Measurements from ENCODE around the gene MUC6. TPM values are rescaled to one million over a fixed set of nuclear protein-coding genes. Genes with fewer than 3 reads are reported as not detected.
"Not testable (repeated sequence)": the region's sequence is repeated elsewhere in the genome, so short reads cannot be mapped to it uniquely, and the experiment has no call there.

The MUC6 gene
- polyA plus RNA-seq, 5 donors, result 0.24 to 0.57 (median 0.54) TPM

DNA sequence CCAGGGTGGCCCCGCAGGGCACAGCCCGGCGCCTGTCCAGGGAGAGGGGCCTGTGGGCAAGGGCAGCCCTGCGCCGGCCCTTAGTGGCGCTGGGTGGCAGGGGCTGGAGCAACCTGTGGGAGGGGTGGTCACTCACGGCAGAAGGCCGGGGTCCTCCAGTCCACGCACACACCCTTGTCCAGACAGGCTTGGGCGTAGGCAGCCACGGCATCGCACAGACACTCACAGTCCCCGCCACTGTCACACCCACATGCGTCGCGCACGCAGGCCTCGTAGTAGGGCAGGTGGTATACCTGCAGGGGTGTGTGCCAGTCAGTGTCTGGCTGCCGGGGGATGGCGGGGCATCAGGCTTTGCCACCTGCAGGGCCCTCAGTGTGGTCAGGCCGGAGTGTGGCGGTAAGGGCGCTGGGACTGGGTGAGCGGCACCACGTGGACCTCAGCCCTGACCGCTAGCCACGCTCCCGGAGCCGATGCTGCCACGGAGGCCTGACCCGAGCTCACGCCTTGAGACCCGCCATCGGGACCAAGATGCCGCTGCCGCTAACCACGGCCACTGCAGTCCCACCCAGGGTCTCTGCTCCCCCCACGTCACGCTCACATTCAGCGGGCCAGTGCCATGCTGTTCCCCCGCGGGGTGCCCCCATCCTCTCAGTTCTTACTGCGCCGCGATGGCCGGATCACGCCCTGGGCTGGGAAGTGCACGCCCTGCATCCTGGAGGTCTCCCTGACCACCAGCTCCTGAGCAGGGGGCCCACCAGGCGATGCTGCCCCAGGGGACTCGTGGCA lies 12.5 kb downstream of the MUC6 start:
- DNase-seq, result no peak

DNA sequence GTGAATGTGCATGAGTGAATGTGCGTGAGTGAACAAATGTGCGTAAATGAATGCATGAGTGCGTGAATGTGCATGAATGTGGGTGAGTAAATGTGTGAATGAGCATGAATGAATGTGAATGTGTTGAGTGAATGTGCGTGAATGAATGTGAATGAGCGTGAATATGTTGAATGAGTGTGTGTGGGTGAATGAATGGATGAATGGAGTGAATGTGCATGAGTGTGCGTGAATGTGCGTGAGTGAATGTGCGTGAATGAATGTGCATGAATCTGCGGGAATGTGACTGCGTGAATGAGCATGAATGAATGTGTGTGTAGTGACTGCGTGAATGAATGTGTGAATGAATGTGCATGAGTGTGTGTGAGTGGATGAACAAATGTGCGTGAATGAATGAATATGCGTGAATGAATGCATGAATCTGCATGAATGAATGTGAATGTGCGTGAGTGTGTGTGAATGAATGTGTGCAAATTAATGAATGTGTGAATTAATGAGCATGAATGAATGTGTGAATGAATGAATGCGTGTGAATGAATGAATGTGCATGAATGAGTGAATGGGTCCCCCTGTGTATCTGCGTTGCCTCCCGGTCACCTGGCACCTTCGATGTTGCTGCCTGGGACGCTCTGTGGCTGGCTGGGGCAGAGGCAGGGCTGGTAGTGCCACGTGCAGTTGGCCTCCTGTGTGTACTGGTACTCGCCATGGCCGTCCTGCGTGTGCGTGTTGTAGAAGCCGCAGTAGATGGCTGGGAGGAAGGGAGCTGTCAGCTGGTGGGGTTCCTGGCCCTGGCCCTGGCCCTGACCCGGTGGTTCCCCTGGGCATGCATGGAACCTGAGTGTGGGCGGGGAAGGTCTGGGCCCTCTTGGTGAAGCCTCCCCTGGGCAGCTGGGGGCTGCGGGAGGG lies 13.4 kb downstream of the MUC6 start:
- DNase-seq, result no peak

DNA sequence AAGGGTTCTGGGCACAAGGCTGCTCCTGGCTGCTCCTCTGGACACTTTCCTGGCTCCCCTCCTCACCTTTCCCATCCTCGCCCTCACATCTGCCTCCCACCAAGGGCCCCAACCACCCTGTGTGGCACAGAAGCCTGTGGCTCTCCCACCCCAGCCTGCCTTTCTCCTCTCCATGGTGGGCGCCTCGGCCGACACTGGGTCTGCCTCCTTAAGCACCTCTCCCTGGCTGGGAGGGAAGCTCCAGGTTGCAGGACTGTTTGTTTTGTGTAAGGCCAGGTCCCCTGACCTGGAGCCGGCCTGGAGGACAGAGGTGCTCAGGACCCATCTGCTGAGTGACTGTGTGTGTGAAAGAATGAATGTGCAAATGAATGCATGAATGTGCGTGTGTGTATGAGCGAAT lies 14.1 kb downstream of the MUC6 start:
- no peak for DNase-seq

DNA sequence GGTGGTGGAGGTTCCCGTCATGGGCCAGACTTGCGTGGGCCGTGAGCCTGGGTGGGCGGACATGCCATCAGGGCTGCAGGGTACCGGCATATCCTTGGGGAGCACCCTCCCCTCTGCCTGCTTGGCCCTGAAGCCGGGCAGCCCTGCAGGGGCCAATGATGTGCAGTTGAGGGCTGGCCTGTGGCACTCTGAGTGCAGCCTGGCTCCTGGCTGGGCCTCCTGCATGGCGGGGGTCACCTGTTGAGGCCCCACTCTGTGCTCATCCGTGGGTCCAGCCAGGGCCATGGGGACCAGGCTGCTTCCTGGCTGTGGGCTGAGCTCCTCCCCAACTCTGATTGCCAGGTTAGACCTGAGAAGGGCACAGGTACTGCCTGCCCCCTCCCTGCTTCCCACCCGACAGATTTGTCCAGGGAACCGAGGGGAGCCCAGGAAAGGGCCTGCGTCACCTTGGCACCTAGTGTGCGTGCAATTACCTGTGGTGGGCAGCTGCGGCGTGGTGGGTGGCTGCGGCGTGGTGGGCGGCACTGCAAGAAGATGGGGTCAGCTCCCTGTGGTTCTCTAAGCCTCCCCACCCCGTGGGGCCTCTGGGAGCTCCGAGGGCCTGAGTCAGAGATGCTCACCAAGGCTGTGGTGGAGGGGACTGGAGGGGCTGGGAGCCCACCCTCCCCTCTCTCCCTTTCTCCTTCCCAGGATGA lies 16.2 kb downstream of the MUC6 start:
- DNase-seq, result no peak

DNA sequence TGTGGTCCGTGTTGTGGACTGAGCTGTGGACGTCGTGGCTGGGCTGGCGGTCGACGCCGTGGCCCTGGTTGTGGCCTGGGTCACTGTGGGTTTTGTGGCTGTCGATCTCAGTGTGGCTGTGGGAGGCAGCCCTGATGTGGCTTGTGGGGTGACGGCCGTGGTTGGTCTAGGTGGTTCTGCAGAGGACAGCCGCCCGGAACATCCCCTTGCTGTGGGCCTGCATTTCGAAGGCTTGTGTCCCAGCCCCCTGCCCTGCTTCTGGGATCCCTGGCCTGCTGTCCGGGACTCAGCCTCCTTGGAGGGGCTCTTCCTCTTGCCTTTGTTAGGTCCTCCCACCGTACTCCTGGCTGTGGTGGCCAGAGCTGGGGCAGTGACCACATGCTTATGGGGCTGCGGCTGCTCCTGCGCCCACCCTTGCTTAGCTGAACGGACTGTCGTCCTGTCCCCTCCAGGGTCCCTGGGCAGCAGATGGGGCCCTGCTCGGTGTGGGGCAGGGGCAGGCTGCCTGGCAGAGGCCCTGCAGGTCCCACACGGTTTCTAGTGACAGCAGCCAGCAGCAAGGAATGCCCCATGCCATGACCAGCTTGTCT lies 17.1 kb downstream of the MUC6 start:
- no peak for DNase-seq

DNA sequence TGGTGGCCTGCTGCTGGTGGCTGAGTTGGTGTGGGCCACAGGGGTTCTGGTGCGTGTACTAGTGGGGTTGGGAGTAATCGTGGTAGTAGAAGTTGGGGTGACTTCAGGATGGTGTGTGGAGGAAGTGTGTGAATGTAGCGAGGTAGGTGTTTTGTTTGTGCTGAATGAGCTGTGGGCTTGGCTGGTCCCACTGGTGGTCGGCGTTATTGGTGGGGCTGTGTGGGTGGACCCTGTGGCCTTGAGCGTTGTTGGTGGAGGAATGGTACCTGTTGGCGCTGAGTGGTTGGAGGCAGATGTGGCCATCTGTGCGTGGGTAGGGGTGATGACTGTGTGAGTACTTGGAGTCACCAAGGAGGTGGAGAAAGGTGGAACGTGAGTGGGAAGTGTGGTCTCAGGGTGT lies 18.4 kb downstream of the MUC6 start:
- no peak for DNase-seq

DNA sequence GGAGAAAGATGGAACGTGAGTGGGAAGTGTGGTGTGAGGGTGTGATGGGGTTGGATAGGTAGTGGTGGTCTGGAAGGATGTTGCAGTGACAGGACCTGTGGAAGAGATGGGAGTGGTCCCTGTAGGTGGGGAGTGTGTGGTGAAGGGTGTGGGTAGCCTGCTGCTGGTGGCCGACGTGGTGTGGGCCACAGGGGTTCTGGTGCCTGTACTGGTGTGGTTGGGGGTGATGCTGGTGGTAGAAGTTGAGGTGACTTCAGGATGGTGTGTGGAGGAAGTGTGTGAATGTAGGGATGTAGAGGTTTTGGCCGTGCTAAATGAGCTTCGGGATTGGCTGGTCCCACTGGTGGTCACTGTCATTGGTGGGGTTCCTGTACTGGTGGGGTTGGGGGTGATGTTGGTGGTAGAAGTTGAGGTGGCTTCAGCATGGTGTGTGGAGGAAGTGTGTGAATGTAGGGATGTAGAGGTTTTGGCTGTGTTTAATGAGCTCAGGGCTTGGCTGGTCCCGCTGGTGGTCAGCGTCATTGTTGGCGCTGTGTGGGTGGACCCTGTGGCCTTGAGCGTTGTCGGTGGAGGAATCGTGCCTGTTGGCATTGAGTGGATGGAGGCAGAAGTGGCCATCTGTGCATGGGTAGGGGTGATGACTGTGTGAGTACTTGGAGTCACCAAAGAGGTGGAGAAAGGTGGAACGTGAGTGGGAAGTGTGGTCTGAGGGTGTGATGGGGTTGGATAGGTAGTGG lies 19.1 kb downstream of the MUC6 start:
- DNase-seq, result no peak

DNA sequence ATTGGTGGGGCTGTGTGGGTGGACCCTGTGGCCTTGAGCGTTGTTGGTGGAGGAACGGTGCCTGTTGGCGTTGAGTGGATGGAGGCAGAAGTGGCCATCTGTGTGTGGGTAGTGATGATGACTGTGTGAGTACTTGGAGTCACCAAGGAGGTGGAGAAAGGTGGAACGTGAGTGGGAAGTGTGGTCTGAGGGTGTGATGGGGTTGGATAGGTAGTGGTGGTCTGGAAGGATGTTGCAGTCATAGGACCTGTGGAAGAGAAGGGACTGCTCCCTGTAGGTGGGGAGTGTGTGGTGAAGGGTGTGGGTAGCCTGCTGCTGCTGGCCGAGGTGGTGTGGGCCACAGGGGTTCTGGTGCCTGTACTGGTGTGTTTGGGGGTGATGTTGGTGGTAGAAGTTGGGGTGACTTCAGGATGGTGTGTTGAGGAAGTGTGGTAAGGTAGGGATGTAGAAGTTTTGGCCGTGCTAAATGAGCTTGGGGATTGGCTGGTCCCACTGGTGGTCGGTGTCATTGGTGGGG lies 19.9 kb downstream of the MUC6 start:
- not testable (repeated sequence) for DNase-seq

DNA sequence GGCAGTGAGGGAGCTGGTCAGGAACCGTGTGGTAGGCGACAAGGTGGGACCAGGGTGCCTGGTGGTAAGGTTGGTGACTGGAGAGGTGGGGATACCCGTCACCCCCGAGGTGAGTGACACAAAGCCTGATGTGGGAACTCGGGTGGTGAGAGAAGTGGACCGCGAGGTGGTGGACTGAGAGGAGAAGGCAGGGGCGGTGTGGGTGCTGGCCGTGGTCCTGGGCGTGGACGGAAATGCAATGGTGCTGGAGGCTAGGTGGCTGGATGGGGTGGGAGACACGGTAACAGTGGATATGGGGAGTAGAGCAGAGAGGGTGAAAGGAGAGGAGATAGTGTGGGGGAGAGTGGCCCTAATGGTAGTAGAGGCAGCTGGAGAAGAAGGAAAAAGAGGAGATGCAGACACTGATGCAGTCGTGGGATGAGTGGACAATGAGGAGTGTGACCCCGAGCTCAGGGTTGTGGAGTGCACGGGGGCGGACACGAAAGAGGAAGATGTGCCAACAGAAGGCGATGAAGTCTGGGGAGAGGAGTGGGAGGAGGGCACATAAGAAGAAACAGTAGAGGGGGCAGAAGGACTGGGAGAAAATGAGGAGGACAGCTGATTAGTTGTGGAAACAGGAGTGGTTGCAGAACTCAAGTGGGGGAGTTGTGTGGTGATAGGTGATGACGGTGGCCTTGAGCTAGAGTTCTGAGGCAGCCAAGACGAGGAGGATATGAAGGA lies 20.5 kb downstream of the MUC6 start:
- no peak for DNase-seq

DNA sequence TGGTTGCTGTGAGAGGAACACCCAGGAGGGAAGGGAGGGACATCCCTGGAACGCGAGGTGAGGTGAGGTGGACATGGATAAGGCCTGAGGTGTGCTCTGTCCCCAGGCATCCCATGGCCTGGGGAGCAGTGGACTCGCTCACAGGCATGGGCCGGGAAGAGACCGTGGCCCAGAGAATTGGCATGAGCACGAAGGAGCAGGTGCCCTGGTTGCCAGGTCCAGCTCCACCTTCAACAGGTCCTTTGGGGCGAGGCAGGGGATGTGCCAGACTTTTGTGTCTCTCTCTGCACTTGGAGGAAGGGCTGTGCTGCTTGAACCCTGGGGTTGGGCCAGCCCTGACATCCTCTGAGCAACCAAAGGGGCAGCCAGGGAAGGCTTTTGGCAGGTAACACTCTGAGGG lies 21.5 kb downstream of the MUC6 start:
- no peak for DNase-seq

DNA sequence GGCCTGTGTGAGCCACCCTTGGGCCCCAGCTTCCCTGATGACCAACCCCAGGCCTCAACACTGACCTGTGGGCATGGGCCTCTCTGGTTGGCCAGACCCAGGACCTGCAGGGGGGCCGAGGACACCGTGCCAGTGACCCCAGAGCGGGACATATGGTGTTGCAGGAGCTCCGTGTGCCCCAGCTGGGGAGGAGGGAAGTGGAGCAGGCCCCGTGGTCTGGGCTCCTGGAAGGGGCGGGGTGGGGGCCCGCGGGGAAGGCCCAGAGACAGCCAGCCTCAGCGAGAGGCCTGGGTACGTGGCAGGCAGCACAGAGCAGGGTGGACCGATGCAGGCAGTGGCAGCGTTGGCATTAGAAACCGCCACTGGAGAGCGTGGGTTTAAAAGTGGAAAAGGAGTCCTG lies 22.2 kb downstream of the MUC6 start:
- DNase-seq, result no peak

DNA sequence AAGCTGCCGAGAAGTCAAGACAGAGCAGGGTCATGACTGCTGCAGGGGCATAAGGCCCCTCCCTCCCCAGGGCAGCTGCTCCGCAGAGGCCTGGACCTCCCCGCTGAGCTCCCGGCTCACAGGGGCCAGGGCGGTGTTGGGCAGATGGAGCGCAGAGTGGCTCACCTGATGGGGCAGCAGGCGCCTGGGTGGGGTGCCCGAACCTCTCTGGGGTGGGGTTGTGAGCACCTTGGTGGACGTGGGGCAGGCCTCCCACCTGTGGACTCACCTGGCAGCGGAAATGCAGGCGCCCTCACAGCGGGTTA lies 22.9 kb downstream of the MUC6 start:
- no peak for DNase-seq

DNA sequence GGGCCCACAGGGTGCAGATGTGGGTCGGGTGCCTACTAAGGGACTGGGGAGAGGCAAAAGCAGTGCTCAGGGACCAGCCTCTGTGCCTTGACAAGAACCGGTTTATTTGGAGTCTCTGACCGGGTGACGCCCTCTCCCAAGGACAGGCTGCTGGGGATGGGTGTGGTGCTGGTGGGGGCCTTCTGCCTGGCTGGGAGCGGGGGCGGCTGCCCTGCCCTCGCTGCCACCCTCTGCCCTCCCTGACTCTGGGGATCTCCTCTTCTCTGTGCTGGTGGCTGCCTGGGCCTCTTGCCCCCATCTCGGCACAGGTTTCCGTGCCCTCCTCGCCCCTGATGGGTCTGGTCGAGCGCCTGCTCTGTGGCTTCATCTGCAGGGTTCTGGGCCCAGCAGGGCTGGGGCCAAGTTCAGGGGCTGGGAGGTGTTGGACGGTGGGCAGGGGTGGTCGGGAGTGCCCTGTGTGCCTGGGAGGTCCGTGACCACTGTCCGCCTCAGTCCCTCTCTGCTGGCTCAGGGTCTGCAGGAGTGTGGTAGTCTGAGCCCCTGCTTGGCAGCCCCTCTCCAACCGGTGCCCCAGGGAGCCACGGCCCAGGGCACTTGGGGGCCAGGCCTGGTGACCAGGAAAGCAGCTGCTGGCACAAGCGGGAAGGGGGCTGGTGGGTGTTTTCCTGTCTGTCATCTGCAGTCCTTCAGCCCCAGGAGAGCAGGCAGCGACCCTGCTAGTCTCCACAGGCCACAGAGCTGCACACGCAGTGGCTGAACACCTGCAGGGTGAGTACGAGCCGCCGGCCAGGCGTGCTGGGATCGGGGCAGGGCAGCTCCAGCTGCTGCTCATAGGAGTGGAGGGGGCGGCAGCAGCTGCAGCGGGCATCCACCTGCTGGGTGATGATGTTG lies 23.5 kb downstream of the MUC6 start:
- DNase-seq, result no peak

DNA sequence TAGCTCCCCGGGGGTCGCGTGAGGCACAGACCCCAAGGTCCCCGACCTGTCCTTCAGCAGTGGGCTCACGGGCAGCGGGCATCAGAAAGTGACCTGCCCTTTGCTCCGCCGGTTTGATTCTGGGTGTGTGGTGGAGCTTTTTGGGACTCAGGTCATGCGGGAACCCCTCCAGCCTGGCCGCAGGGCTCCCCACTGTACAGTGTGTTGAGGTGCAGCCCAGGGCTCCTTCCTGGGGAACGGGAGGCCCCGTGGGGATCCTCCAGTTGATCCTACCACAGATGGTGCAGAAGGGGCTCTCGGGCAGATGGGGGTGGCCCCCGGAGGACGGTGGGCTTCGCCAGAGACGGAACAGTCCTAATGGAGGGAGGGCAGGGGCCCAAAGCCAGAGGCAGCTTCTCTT lies 24.2 kb downstream of the MUC6 start:
- no peak for DNase-seq

DNA sequence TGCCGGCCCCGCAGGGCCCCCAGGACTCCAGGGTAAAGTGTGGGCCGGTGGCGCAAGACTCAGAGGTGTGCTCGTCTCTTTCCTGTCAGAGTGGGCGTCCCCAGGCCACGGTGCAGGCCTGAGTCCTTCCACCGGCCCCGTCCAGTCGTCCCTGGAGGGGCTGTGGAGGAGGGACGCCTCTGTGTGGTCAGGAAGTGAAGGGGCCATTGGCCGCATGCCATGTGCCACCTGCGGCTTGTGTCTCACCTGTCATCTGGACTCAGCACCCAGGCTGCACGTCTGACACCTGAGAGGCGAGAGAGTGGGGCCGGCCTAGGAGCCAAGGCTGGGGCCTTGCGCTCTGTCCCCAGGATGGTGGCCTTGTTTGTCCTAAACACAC lies 25.2 kb downstream of the MUC6 start:
- DNase-seq, result no peak

DNA sequence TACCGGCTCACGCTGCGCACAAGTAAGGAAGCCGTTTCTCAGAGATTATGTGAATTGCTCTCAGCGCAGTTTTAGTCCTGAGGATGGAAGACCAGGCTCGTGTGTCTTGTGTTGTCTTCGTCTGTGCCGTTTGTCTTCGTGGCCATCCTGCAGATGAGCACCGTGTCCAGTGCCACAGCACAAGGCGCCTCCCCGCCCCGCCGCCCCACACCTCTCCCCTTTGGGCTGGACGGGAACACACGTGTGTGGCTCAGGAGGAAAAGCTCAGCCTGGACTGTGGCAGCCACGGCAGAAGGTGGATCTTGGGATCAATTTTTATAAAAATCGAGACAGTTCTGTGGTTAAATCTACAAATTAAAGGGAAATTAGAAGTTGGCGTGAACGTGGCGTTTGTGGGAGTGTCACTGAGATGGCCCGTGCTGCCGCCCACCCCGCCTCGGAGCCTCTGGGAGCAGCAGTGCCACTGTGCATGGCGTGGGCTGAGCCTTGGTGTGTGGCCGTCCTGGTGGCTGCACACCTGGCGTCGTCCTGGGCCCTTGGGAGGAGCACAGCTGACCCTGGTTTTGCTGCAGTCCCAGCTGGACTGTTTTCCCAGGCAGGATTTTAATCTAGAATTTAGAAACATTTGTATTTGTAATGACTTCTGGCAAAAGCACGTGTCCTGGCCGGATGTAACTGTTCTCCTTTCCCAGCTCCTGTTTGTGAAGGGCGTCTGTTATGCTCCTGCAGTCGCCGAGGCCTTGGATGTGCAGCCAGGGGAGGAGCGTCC lies 25.8 kb downstream of the MUC6 start:
- no peak for DNase-seq

DNA sequence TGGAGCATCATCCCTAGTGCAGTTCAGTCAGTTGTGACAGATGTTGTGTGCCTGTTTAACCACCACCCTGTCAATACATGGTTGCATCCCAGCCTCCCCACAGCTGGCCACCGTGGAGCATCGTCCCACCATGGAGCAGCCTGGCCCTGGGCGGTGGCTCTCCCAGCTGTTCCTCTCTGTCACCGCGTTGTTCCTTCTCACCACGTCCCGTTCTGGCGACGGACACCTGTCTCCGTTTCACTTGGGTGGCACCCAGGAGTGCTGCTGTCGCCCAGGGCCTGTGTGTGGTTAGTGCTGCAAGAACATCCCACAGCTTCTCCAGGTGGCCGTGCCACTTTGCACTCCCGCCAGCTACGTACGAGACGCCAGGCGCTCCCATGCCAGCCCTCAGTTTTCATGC lies 26.5 kb downstream of the MUC6 start:
- no peak for DNase-seq

DNA sequence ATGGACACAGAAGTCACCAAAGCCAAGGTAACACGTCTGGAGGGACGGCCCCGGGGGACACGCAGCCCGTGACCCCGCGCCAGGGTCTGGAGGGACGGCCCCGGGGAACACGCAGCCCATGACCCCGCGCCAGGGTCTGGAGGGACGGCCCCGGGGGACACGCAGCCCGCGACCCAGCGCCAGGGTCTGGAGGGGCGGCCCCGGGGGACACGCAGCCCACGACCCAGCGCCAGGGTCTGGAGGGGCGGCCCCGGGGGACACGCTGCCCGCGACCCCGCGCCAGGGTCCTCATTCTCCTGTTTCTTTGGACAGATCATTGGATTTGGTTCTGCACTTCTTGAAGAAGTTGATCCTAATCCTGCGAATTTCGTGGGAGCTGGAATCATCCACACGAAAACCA lies 27.1 kb downstream of the MUC6 start:
- DNase-seq, result no peak

DNA sequence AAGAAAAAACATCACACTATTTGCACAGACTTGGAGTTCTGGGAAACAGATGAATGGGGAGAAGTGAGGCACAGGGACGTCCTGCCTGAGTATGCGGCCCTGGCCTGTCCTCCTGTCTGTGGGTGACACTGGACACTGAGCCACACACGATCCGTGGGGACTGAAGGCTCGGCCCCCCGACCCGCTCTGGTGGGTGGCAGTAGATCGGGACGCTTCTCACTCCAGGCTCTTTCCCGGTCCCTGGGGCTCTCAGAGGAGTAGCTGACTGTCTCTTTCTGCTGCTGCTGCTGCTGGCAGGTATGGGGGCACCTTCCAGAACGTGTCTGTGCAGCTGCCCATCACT lies 27.7 kb downstream of the MUC6 start:
- DNase-seq, result no peak

Data from right lung (tissue), 5 donors.